ENCODE results near the gene POU6F1. TPM values are rescaled to one million over a fixed set of nuclear protein-coding genes. Genes with fewer than 3 reads are reported as not detected.

POU6F1 gene
- total RNA-seq, 1 donor from 2014 or later: 40.7 TPM

DNA sequence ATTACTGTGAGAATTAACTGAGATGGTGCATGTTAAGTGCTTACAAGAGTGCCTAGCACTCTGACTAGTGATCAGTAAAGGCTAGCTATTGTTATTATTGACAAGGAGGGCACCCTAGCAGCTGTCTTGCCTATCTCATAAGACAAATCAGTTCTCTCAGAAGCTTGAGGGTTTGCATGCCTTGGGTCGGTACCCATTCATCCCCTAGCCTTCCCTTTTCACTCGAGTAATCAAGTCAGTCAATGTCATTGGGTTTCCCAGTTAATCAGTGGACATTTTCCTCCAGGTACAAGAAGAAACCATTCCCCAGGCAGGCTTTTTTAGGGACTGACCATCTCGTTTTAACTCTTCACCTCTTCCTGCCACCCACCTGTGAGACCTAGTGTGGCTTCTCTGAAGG, 34.5 kb downstream of the POU6F1 start:
- DNase-seq (ENCODE audit: low spot score) (no peak), ATAC-seq (no peak)
- intact Hi-C loops (cut with DNase I): no loop called here

GRCh38 chr12:51181558-51181957, 36.3 kb downstream of the POU6F1 start:
- DNase-seq (ENCODE audit: low spot score): no peak
- intact Hi-C loops (cut with DNase I): no loop called here
- no peak for ATAC-seq

DNA sequence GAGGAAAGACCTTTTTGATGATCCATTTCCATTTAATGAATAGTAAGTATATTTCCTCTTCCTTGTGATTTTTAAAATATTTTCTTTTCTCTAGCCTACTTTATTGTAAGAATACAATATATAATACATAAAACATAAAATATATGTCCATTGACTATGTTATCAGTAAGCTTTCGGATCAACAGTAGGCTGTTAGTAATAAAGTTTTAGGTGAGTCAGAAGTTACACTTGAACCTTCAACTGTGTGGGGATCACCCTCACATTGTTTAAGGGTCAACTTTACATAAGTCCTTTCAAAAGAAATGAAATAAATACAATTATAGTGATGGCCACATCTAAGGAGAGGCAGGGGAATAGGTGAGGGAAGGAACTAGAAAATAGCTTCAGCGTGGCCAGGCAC, 40.0 kb downstream of the POU6F1 start:
- intact Hi-C loops (cut with DNase I): no loop called here
- no peak for ATAC-seq
- DNase-seq (ENCODE audit: low spot score): no peak

- no peak for DNase-seq (ENCODE audit: low spot score)
- intact Hi-C loops (cut with DNase I): no loop called here
Observed at GRCh38 chr12:51174501-51174900, 43.4 kb downstream of the POU6F1 start.

GRCh38 chr12:51172515-51173431, 45.1 kb downstream of the POU6F1 start, which contains the start of gene TFCP2:
Gene TFCP2, minus strand, starts transcription at chr12:51173135. Its CDS starts 713 bp downstream, at chr12:51172422.
- intact Hi-C loops (cut with DNase I): no loop called here
- DNase-seq (ENCODE audit: low spot score) (peak; percentile 98), ATAC-seq (peak; percentile 99)

More at GRCh38 chr12:51174501-51174900, 43.4 kb downstream of the POU6F1 start:
- no peak for ATAC-seq

- ATAC-seq: peak; percentile 16
- no peak for DNase-seq (ENCODE audit: low spot score)
- intact Hi-C loops (cut with DNase I): no loop called here
Observed at GRCh38 chr12:51171884-51172514, 45.9 kb downstream of the POU6F1 start.

GRCh38 chr12:51163795-51164194, 54.1 kb downstream of the POU6F1 start:
- no peak for ATAC-seq
- intact Hi-C loops (cut with DNase I): no loop called here

GRCh38 chr12:51162217-51162616, 55.6 kb downstream of the POU6F1 start:
- ATAC-seq (no peak), DNase-seq (ENCODE audit: low spot score) (no peak)
- intact Hi-C loops (cut with DNase I): no loop called here

More at GRCh38 chr12:51163795-51164194, 54.1 kb downstream of the POU6F1 start:
- DNase-seq (ENCODE audit: low spot score): no peak

DNA sequence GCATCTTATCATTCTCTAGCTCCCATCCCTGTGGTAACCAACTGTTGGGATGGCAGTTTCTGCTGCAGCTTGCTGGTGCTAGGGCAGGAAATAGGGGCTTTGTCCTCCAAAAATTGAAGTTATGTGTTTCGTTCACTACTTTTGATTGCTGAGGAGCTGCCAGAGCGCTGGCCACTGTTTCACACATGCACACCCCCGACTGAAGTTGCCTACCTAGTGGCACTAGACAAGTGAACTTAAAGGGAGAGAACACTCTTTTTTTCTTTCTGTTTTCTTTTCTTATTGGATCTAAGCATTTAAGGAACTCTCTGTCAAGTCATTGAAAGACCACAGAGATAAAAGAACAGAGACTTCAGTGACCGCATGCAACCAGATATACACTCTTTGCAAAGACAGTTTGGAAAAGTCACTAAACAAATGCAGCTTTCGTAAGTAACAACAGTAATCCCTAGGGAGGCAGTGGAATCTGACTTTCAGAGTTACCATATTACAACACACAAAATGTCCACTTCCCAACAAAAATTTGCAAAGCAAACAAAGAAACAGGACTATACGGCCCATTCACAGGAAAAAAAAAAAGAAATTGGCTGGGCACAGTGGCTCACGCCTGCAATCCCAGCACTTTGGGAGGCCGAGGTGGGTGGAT, 56.9 kb downstream of the POU6F1 start:
- intact Hi-C loops (cut with DNase I): no loop called here
- ATAC-seq (peak; percentile 76), DNase-seq (ENCODE audit: low spot score) (no peak)

DNA sequence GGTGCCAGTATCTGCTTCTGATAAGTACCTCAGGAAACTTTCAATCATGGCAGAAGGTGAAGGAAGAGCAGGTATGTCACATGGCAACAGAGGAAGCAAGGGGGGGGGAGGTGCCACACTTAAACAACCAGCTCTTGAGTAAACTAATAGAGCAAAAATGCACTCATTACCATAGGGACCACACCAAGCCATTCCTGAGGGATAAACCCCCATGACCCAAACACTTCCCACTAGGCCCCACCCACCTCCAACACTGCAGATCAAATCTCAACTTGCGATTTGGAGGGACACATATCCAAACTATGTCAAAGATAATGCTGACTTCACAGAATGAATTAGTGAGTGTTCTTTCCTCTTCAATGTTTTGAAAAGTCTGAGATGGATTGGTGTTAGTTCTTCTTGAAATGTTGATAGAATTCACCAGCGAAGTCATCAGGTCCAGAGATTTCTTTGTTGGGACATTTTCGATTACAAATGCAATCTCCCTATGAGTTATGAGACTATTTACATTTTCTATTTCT, 61.6 kb downstream of the POU6F1 start:
- intact Hi-C loops (cut with DNase I): no loop called here
- ATAC-seq (no peak), DNase-seq (ENCODE audit: low spot score) (no peak)

DNA sequence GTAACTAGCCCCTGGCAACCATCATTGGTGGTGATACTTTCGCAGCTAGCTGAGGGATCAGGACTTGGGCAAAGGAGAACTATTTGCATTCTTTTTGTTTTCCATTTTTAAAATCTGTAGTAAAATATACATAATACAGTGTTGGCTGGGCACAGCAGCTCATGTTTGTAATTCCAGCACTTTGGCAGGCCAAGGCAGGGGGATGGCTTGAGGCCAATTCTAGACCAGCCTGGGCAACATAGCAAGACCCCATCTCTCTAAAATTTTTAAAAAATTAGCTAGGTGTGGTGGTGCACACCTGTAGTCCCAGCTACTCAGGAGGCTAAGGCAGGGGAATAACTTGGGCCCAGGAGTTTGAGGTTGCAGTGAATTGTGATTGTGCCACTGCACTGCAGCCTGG, 64.9 kb downstream of the POU6F1 start:
- intact Hi-C loops (cut with DNase I): no loop called here
- DNase-seq (ENCODE audit: low spot score) (no peak), ATAC-seq (no peak)

GRCh38 chr12:51150777-51151176, 67.1 kb downstream of the POU6F1 start:
- no peak for ATAC-seq
- intact Hi-C loops (cut with DNase I): no loop called here

GRCh38 chr12:51147309-51147708, 70.6 kb downstream of the POU6F1 start:
- intact Hi-C loops (cut with DNase I): no loop called here
- no peak for DNase-seq (ENCODE audit: low spot score)
- ATAC-seq: no peak

More at GRCh38 chr12:51150777-51151176, 67.1 kb downstream of the POU6F1 start:
- no peak for DNase-seq (ENCODE audit: low spot score)

DNA sequence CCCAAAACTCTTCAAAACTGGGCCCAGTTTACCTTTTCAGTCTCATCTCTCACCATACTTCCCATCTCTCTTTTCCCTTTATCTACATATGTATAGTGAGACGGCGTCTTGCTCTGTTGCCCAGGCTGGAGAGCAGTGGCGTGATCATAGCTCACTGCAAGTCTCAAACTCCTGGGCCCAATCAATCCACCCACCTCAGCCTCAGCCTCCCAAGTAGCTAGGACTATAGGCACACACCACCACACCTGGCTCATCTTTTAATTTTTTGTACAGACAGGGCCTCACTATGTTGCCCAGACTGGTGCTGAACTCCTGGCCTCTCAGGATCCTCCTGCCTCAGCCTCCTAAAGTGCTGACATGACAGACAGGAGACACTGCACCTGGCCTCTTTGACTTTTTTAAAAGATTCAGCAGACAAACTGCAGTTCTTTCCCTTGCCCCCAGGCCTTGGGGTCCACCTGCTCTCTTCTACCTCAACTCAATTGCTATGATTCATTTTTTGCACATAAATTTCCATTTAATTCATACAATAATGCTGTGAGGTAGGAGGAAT, 78.5 kb downstream of the POU6F1 start:
- intact Hi-C loops (cut with DNase I): no loop called here
- DNase-seq (ENCODE audit: low spot score): no peak
- ATAC-seq: no peak

Other genes with a start within 250 kb of the POU6F1 start
- 82.5 TPM for gene SLC11A2, start 191.7 kb downstream of the POU6F1 start, total RNA-seq
- 58.5 TPM for gene LETMD1, start 169.7 kb downstream of the POU6F1 start, total RNA-seq
- gene CSRNP2, start 134.5 kb downstream of the POU6F1 start, total RNA-seq: 38.4 TPM
- 32.2 TPM for gene TFCP2, start 44.9 kb downstream of the POU6F1 start, total RNA-seq
- gene DAZAP2, start 20.8 kb upstream of the POU6F1 start, total RNA-seq: 175 TPM
- 6.2 TPM for gene SMAGP, start 52.4 kb upstream of the POU6F1 start, total RNA-seq
- 11.2 TPM for gene BIN2, start 106.1 kb upstream of the POU6F1 start, total RNA-seq
- not detected for gene CELA1, start 128.6 kb upstream of the POU6F1 start, total RNA-seq
- 4.0 TPM for gene GALNT6, start 173.3 kb upstream of the POU6F1 start, total RNA-seq
- 1.2 TPM for gene SLC4A8, start 206.8 kb upstream of the POU6F1 start, total RNA-seq

Data from sciatic nerve (tissue), 2 donors.